Measurements from ENCODE around the gene GLIPR1L1.

Gene GLIPR1L1

DNA sequence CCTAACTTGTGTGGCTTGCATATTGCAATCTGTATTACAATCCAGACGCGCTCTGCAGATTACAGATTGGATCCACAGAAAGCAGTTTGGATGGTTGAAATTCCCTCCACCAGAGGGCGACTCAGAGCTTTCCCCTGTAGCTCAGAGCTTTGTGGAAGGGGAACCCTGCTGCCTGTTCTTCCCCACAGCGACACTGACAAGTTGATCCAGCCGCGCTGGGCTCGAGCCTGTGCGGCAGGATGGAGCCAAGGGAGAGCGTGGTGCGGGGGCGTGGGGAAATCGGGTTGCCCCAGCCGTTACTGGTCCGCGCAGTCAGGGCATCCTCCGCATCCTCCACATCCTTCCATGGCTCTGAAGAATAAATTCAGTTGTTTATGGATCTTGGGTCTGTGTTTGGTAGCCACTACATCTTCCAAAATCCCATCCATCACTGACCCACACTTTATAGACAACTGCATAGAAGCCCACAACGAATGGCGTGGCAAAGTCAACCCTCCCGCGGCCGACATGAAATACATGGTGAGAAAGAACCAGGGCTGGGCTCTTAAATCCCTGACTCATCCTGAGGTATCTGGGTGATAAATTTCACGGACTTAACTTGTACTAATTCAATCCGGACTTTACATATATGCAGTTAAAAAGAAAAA is at the start of gene GLIPR1L1:
TSS of gene GLIPR1L1 (plus strand) at position 287 of the 647 bp plus-strand sequence. CDS start at position 346, 59 bp downstream.
- peak; percentile 85 to 87 for DNase-seq

DNA sequence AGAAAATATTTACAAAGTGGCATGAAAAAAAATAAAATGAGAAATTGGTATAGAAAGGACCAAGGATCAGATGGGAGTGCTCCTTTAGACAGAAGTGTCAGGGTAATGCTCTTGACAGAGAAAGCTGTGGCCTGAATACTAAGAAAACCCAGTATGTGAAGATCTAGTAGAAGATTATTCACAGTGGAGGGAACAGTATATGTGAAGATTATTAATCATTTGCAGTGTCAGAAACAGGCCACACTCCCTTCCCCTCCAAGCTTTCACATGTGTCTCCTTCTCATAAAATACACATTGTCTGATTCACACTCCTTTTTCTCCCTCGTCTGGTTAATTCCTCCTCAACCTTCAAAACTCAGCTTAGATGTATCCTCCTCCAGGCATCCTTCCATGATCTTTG is 45.6 kb upstream of the GLIPR1L1 start:
- no peak for DNase-seq

- DNase-seq, result no peak
These were observed 44.7 kb upstream of the GLIPR1L1 start for GRCh38 chr12:75289753-75290152.

DNA sequence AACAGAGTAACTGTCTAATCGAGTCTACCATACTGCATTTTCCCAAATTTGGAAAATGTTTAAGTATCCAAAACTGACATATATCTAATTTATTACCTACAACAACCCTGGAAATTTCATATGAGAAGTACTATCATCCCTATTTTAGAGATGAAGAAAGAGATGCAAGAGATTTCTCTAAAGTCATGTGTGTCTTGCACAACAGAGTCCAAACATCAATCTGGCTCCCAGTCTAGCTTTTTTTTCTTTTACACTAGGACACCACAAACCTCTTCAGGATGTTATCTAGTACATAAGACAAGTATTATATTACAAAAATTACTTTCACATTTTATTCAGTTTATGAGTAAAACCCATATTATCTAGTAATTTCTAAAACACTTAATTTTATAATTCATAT is 43.5 kb upstream of the GLIPR1L1 start:
- DNase-seq, result no peak

DNA sequence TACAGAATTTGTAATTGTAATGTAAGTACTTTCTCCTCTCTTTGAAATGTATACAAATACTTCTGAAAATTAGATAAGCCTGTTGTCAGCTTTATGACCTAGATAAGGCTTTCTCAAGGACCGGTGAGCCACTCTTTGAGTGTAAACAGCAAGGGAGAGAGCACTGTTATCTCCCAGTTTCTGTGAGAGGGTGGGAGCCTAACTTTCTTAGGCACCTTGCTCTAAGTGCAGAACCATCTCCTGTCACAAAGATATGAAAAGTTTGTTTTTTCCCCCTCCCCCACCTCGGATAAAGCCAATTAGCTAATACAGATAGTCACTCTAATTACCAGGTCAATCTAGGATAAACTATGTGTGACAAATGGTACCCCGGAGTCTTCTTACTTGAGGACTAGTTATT is 40.1 kb upstream of the GLIPR1L1 start:
- no peak for DNase-seq

- DNase-seq, result no peak
These were observed 39.7 kb upstream of the GLIPR1L1 start for GRCh38 chr12:75294797-75295196.

DNA sequence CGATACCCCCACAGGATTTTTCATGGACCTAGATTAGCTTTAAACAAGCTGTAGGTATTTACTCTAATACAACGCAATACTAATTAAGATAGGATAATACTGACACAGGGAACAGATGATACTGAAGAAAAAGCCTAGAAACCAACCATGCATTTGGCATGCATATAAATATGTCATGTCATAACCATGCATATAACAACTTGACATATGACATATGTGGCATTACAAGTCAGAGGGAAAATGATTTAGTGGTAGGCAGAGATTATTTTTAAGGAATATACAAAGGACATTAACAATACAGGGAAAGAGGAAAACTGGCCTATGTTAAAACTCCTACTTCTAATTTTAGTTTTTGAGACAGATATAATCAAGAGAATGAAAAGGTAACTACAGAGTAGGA is 32.2 kb upstream of the GLIPR1L1 start:
- no peak for DNase-seq

GRCh38 chr12:75302781-75303180 is 31.7 kb upstream of the GLIPR1L1 start:
- DNase-seq, result no peak

- DNase-seq, result no peak
These were observed 28.8 kb upstream of the GLIPR1L1 start for GRCh38 chr12:75305412-75306332.

GRCh38 chr12:75308279-75308678 is 26.2 kb upstream of the GLIPR1L1 start:
- no peak for DNase-seq

DNA sequence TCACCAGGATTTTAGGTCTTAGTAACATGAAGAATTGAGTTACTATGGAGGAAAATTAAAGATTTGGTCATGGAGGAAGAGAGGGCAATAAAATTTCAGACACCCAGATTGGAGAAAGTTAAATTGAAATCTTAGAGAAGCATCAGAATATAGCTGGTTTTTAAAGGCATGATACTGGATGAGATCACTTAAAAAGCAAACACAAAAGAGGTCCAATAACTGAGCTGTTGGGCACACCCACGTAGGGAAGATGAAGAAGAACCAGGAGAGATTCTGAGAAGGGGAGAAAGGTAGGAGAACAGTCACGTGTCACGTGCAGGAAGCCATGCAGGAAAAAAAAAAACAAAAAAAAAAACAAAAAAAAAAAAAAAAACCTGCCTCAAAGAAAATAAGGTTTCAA is 23.1 kb upstream of the GLIPR1L1 start:
- DNase-seq, result no peak

DNA sequence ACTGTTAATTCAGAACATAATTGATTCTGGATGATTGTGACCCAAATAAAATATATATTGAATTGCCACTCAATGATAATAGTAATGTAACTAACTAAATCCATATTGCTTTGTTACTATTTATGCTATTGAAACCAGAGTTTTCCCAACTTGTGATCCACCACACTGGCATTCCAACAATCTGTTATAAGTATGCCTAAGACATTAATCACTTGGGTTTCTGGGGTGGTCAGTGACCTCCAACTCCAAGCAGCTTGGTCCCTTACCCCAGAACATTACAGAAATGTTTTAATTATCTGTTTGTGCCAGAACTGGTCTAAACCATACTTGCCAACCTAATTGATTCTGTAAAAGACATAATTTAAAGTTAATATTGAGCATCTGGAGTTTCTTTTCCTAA is 19.0 kb upstream of the GLIPR1L1 start:
- no peak for DNase-seq

DNA sequence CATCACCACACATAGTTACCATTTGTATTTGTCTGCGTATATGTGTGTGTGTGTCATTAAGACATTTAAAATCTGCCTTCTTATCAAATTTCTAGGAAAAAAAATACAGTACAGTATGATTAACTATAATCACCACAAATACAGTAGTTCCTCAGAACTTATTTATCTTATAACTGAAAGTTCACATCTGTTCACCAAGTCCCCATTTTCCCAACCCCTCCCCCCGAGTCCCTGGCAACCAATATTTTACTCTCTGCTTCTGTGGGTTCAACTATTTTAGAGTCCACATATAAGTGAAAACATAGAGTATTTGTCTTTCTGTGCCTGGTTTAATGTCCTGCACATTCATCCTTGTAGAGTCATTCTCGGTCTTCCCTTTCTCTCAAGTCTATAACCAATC is 16.7 kb upstream of the GLIPR1L1 start:
- no peak for DNase-seq

DNA sequence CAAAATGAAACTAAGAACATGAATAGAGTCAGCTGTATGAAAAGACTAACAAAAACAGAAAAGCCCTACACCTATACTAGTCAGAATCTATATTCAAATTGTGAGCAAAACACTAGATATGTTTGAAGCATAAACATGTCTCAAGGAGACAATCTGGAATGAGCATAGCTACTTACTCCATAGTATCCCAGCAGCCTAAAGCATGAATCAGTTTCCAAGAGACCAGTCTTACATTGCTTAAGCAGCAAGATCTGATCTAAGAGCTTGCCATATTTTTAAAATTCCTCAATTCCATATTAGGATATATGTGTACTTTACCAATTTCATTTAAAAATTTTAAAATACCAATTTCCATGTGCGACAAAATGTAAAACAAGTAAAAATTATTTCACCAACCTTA is 12.0 kb upstream of the GLIPR1L1 start:
- DNase-seq, result no peak

GRCh38 chr12:75323663-75324062 is 10.8 kb upstream of the GLIPR1L1 start:
- no peak for DNase-seq

- no peak for DNase-seq
These were observed 6.8 kb upstream of the GLIPR1L1 start for GRCh38 chr12:75327642-75328041.

- peak; percentile 75 to 82 for DNase-seq
These were observed 4.3 kb upstream of the GLIPR1L1 start, which contains the start of gene CAPS2 for GRCh38 chr12:75329918-75330826. CAPS2 (minus strand) TSS chr12:75330324; CDS start chr12:75326498, 3,826 bp downstream.

- no peak for DNase-seq
These were observed 3.4 kb downstream of the GLIPR1L1 start for GRCh38 chr12:75337905-75338304.

GRCh38 chr12:75341873-75342272 is 7.4 kb downstream of the GLIPR1L1 start:
- no peak for DNase-seq

- DNase-seq, result no peak
These were observed 11.1 kb downstream of the GLIPR1L1 start for GRCh38 chr12:75345531-75345930.

DNA sequence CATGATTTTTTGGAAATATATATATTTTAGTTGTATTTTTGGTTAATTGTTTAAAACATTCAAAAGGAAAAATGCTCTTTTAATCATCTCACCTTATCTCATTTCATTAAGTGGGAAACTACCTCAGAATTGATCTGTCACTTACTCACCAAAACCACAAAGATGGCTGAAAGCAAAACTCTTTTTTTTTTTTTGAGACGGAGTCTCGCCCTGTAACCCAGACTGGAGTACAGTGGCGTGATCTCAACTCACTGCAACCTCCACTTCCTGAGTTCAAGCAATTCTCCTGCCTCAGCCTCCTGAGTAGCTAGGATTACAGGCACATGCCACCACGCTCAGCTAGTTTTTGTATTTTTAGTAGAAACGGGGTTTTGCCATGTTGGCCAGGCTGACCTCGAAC is 11.7 kb downstream of the GLIPR1L1 start:
- DNase-seq, result peak; percentile 32 to 41

GRCh38 chr12:75349946-75350345 is 15.5 kb downstream of the GLIPR1L1 start:
- DNase-seq, result no peak

DNA sequence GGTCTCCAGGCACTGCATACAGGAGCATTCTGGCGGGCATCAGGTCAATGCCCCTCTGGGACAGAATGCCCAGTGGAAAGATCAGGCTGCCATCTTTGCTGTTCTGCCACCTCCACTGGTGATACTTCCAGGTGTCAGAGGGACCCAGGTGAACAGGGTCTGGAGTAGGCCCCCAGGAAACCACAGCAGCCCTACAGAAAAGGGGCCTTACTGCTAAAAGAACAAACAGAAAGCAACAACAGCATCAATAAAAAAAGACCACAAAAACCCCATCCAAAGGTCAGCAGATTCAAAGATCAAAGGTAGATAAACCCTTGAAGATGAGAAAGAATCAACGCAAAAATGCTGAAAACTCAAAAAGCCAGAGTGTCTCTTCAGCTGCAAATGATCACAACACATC is 15.9 kb downstream of the GLIPR1L1 start:
- DNase-seq, result no peak

Data from activated T-cell treated with anti-CD3 and anti-CD28 coated beads, Interleukin-2, amount 50 U/mL, for 48 hours (primary cell).